Neuron (in vitro differentiated cells): ENCODE measurements around the gene ANKFN1.

Source experiments
- H2AFZ ChIP-seq: one replicate; pipeline ENCODE4 v1.6.1; 2013; ENCODE audit warnings: low read depth, mild to moderate bottlenecking, inconsistent platforms, low read length, moderate library complexity
- H3K27me3 ChIP-seq: one replicate; pipeline ENCODE4 v1.6.1; 2013; ENCODE audit warnings: low read length; ENCODE audit not compliant: insufficient read depth
- H3K36me3 ChIP-seq: one replicate; pipeline ENCODE4 v1.6.1; 2013; ENCODE audit warnings: low read length; ENCODE audit not compliant: insufficient read depth
- H3K4me1 ChIP-seq: one replicate; pipeline ENCODE4 v1.6.1; 2013; ENCODE audit warnings: low read length; ENCODE audit not compliant: insufficient read depth
- H3K4me3 ChIP-seq: 2 replicates; pipeline ENCODE4 v1.5.1; 2013; ENCODE audit warnings: mild to moderate bottlenecking, low read length, moderate library complexity
- H3K9me3 ChIP-seq: one replicate; pipeline ENCODE4 v1.6.1; 2013; ENCODE audit warnings: low read length

Gene ANKFN1

DNA sequence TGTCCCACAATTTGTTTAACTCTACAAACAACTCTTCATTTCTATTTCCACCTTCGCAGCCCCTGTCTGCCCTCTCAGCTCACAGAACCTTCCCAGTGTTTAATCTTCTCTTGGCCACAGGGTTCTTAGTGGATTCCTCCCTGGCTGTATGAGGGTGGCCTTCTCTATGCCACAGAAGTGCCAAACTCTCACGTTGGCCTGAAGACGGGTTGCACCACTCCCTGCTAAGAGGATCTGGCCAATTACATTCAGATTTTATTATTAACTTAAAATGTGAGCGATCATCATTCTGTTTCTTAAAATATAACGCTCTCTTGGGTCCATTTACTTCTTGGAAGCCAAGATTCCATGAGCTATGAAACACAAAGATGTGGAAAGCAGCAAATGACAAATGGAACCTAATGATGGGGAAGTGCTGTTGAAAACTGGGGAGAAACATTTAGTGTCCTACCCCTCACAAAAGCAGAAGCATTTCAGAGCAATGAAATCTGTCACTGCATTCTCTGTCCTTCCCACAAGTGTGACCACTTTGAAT is 348.9 kb downstream of the ANKFN1 start:
- Histone ChIP-seq H3K9me3 (no peaks in the 10 kb centered on the region), H3K27me3 (peaks cover 3% of the 10 kb centered on the region), H3K4me3 (no peak overlapping the region), H3K36me3 (no peaks in the 10 kb centered on the region), H2AFZ (no peak overlapping the region), H3K4me1 (no peaks in the 10 kb centered on the region)

DNA sequence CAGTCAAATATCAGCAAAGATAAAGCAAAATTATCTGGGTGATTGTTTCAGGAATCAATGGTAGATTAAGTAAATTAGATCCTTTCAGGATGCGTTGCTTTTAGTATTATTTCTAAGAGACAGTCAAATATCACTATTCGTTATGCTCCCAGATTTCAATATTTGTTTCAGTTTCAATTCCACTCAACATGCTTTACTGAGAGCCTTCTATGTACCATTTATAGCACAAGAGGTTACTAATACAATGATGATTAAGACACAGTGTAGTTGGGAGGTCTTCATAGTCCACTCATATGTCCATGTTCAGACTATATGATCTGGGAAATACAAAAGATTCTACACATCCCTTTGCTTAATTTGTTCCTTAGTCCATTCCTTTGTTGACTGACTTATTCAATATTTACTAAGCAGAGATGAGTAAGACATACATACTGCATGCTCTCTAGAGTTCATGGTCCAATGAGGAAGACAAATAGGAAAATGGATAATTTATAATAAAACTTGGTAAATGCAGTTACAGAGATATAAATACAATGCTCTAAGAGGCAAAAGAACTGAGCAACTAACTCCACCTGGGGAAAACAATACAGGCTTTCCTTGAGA is 352.0 kb downstream of the ANKFN1 start:
- Histone ChIP-seq H2AFZ (no peak overlapping the region), H3K4me3 (no peak overlapping the region), H3K4me1 (no peaks in the 10 kb centered on the region), H3K9me3 (no peaks in the 10 kb centered on the region), H3K36me3 (no peaks in the 10 kb centered on the region), H3K27me3 (peaks cover 3% of the 10 kb centered on the region)

DNA sequence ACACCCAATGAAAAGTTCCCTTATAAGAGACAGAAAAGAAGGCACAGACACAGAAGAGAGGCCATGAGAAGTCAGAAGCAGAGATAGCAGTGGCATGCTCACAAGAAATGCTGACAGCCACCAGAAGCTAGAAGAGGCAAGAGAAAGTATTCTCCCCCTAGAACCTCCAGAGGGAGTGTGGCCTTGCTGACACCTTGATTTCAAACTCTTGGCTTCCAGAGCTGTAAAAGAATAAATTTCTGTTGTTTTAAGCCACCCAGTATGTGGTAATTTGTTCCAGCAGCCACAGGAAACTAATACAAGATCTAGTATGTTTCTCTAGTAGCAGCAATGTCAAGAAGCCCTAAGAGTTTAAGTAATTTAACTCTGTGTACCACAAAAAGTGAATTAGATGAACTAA is 353.1 kb downstream of the ANKFN1 start:
- no peaks in the 10 kb centered on the region for H3K36me3 ChIP-seq
- no peaks in the 10 kb centered on the region for H3K9me3 ChIP-seq
- H2AFZ ChIP-seq, result no peak overlapping the region
- H3K27me3 ChIP-seq, result peaks cover 3% of the 10 kb centered on the region
- H3K4me1 ChIP-seq, result no peaks in the 10 kb centered on the region
- no peak overlapping the region for H3K4me3 ChIP-seq

DNA sequence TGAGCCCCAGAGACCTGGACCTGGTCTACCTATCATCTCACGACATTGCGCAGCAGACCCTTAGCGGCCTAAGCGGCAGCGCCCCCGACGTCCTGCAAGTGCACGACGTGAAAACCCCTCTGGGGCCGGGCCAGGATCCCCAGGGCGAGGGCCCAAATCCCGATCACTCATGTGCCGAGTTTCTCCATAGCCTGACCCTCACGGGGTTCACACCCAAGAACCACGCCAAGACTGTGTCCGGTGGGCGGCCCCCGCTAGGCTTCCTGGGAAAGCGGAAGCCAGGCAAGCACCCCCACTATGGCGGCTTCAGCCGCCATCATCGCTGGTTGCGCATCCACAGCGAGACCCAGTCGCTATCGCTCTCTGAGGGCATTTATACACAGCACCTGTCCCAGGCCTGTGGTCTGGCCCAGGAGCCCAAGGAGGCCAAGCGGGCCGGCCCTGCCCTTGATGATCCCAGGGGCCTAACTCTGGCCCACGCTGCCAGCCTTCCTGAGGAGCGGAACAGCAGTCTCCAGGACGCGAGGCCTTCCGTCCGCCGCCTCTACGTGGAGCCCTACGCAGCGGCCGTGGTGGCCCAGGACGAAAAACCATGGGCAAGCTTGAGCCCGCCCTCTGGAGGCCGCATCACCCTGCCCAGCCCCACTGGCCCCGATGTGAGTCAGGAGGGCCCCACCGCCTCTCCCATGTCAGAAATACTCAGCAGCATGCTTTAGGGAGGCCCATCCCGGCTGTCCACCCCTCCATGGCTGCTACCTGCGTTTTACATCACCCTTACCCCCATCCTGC is 357.5 kb downstream of the ANKFN1 start:
- Histone ChIP-seq H3K36me3 (no peaks in the 10 kb centered on the region), H3K4me1 (no peaks in the 10 kb centered on the region), H3K27me3 (no peaks in the 10 kb centered on the region), H3K9me3 (no peaks in the 10 kb centered on the region), H3K4me3 (no peak overlapping the region), H2AFZ (no peak overlapping the region)

DNA sequence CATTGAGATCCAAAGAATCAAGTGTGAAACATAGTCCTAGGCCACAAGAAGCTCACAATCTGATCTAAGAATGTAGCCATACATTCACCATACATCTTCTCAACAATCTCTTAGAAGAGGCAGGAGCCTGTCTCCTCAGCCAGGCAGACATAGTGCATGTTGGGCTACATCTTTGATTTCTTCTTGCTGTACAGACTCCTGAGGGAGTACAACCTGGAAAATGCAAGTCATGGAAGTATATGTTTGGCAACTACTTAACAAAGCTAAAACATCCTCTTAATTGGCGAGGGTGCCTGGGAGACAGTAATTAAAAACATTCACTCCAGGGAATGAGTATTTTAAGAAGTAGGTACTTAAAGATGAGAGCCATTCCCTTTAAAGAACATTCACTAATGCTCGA is 361.0 kb downstream of the ANKFN1 start:
- no peak overlapping the region for H2AFZ ChIP-seq
- no peaks in the 10 kb centered on the region for H3K36me3 ChIP-seq
- no peaks in the 10 kb centered on the region for H3K4me1 ChIP-seq
- H3K9me3 ChIP-seq, result no peaks in the 10 kb centered on the region
- H3K4me3 ChIP-seq, result no peak overlapping the region
- H3K27me3 ChIP-seq, result no peaks in the 10 kb centered on the region

DNA sequence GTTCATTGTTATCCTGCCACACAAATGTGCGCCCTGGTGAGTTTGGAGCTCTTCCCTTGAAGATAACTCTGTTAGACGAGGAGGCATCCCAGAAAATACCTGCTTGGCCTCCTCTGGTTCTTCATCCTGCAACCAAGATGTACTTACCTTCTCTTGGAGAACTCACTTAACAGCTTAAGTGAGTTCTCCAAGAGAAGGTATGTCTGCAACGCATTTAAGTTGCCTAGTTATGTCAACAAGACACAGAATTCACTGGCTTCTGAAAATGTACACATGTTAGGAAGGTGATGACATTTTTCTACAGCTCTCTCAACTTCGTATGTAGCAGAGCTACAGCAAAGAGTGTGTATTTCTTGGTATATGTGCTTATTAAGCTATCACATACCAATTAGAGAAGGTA is 361.6 kb downstream of the ANKFN1 start:
- Histone ChIP-seq H3K9me3 (no peaks in the 10 kb centered on the region), H2AFZ (peak overlapping the region; percentile 17), H3K36me3 (no peaks in the 10 kb centered on the region), H3K4me1 (no peaks in the 10 kb centered on the region), H3K4me3 (no peak overlapping the region), H3K27me3 (no peaks in the 10 kb centered on the region)

DNA sequence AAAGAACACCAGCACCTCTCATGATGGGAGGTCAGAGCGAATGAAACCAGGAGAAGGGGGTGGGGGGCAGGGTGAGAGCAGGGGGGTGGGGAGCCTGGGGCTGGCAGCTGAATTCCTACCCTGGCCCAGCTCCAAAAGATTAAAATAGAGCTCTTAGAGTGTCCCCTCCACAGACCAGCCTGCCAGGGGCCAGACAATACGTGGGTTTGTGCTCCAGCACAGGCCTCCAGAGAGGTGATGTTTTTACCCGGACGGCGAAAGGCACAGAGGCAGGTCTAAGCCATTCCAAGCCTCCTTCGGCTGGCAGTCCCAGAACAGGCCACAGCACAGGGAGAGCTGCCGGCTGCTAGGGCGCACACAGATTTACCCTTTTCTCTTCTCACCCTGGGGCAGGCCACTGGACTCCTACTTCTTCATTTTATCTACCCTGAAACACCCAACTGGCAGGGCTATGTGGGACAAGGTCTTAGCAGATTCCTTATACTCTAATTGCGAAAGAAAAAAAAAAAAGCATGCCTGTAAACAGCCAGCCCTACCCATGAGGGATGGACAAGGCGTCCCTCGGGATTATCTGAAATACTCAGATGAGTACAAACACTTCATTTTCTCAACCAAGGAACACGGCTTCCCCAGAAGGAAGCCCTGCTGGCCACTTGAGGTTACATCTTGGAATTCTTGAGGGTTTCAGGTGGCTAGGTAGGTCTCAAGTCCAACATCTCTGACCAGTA is 368.3 kb downstream of the ANKFN1 start:
- no peaks in the 10 kb centered on the region for H3K27me3 ChIP-seq
- no peaks in the 10 kb centered on the region for H3K4me1 ChIP-seq
- no peak overlapping the region for H2AFZ ChIP-seq
- no peaks in the 10 kb centered on the region for H3K36me3 ChIP-seq
- no peak overlapping the region for H3K4me3 ChIP-seq
- H3K9me3 ChIP-seq, result no peaks in the 10 kb centered on the region

DNA sequence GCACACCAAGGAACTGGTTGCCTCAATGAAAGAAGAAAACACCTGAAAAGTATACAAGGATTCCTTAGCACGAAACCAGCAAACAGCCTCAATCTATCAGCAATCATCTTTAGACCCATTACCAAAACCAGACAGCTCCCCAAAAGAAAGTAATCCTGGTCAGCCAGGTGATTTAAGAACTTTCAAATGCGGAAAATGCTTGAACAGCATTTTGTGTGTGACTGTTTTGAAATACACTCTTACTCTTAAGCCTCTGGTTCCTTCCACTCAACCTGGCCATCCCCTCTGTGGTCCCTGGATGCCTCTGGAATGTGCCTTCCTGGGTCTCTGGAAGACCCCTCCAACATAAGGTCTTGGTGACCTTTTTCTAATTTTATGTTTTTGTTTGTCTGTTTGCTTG is 369.8 kb downstream of the ANKFN1 start:
- no peak overlapping the region for H2AFZ ChIP-seq
- no peaks in the 10 kb centered on the region for H3K9me3 ChIP-seq
- no peaks in the 10 kb centered on the region for H3K27me3 ChIP-seq
- no peaks in the 10 kb centered on the region for H3K4me1 ChIP-seq
- H3K36me3 ChIP-seq, result no peaks in the 10 kb centered on the region
- no peak overlapping the region for H3K4me3 ChIP-seq

DNA sequence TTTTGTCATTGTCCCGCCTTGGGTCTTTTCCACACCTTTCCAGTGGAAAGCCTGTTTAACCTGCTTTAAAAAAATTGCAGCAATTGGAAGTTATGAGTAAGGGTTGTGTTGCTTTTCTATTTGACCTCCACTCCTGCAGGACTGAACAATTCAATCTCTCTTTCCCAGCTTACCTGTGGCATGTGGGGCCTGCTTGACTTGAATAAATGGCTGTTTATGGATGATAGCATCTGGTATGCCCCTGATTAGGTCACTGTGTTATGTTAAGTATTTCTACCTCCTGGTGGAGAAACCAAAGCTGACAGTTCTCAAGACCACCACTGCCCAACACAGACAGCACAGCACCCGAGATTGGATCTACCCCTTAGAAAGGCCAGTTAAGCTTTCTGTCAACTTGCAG is 375.4 kb downstream of the ANKFN1 start:
- Histone ChIP-seq H3K27me3 (no peaks in the 10 kb centered on the region), H3K4me3 (no peak overlapping the region), H2AFZ (no peak overlapping the region), H3K36me3 (no peaks in the 10 kb centered on the region), H3K9me3 (no peaks in the 10 kb centered on the region), H3K4me1 (no peaks in the 10 kb centered on the region)

DNA sequence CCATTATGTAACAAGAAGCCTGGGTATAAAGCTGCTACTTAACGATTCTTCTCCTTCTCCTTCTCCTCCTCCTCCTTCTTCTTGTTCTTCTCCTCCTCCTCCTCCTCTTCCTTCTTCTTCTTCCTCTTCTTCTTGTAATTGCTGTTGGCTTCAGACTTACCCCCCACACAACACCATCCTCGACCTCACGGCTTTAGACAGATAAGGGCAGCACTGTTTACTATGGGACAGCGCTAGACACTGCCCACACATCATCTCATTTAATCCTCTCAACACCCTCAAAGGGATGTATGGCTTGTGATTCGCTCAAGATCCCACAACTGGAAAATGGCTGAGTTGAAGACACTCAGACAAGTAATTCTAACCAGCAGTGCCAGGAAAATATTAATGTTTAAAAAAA is 379.7 kb downstream of the ANKFN1 start:
- H3K4me1 ChIP-seq, result no peaks in the 10 kb centered on the region
- no peak overlapping the region for H3K4me3 ChIP-seq
- H3K36me3 ChIP-seq, result no peaks in the 10 kb centered on the region
- H3K9me3 ChIP-seq, result no peaks in the 10 kb centered on the region
- no peaks in the 10 kb centered on the region for H3K27me3 ChIP-seq
- H2AFZ ChIP-seq, result no peak overlapping the region

DNA sequence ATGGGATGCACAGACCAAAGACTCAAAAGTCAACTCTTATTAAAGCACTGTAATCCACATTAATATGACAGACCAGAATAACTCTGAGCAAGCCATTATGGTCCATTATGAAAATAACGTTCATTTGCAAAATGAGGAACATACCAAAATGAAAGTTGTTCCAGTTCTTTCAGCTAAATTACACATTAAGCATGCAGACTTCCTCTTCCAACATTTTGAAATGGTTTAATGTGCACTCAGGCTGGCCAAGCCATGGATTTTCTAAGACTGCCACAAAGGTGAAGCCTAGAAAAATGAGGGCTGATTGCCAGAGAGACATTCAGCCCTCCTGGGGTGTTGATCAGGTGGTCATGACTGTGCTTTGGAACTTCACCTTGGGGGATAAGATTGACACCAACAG is 383.5 kb downstream of the ANKFN1 start:
- H3K27me3 ChIP-seq, result no peaks in the 10 kb centered on the region
- H3K36me3 ChIP-seq, result no peaks in the 10 kb centered on the region
- no peaks in the 10 kb centered on the region for H3K9me3 ChIP-seq
- H3K4me1 ChIP-seq, result no peaks in the 10 kb centered on the region
- H3K4me3 ChIP-seq, result no peak overlapping the region
- no peak overlapping the region for H2AFZ ChIP-seq

DNA sequence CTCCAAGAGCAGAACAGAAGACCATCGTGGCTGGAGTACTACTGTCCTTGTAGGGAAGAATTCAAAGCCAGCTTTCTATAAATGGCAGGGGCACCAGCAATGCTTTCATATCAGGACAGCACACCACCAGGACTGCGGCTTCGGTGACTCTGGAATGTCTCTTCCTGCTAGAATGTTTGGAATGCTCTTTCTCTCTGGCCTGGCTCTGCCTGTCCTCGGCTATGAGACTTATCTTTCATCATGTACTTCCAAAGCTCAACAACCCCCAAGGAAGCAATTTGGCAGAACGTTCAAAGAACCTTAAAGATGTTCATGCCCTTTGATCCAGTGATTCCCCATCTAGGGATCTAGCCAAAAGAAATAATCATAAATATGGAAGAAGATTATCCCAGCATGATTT is 387.6 kb downstream of the ANKFN1 start:
- no peaks in the 10 kb centered on the region for H3K4me1 ChIP-seq
- no peak overlapping the region for H3K4me3 ChIP-seq
- H3K36me3 ChIP-seq, result no peaks in the 10 kb centered on the region

DNA sequence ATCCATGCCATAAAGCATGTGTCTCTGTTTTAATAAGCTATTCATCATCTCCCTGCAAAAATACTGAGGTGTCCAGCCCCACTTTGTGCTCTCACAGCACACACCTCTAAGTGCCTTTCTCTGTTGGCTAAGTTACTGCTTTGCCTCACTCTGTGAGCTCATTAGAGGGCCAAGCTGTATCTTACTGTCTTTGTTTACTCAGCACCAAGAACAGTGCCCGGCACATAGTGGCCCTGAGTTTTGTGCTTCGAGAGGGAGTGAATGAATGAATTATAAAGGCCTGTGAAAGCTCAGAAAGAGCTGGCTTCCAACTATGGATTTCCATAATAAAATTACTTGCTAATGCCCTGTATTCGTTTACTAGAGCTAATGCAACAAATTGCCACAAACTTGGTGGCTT is 390.0 kb downstream of the ANKFN1 start:
- Histone ChIP-seq H3K9me3 (no peaks in the 10 kb centered on the region), H3K27me3 (no peaks in the 10 kb centered on the region), H2AFZ (no peak overlapping the region), H3K36me3 (no peaks in the 10 kb centered on the region), H3K4me3 (no peak overlapping the region), H3K4me1 (no peaks in the 10 kb centered on the region)

More for the DNA sequence above, 387.6 kb downstream of the ANKFN1 start:
- Histone ChIP-seq H3K27me3 (no peaks in the 10 kb centered on the region), H3K9me3 (no peaks in the 10 kb centered on the region), H2AFZ (no peak overlapping the region)
